Limb (tissue), 2 donors: Measurements from ENCODE around the gene CRABP2.

Experiments
- DNase-seq, 2 donors: peaks; one replicate each; pipeline ENCODE4 v3.0.0-alpha.2; 2016; ENCODE audit errors: extremely low spot score in 2 of 2

The CRABP2 gene

DNA sequence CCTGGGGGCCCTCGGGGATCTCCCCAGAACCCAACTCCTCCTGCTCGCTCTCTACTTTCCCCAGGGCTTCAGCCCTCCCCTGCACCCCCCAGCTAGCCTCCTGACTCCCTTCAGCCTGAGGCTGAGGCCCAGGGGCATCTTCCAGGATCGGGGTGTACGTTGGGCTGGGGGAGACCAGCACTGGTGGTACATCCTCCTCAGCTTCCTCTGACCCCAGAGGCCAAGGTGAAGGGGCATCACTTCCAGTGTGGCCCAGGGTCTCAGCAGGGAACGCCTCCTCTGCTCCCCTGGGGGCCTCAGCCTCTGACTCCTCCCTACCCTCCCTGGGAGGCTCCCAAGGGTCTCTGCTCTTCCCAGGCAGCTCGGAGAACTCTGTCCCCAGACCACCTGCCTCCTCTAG lies 35.0 kb downstream of the CRABP2 start:
- DNase-seq = no peak

GRCh38 chr1:156669794-156670193 lies 35.6 kb downstream of the CRABP2 start:
- DNase-seq = no peak

GRCh38 chr1:156668801-156669637 lies 36.4 kb downstream of the CRABP2 start:
- DNase-seq = peak in 1 of 2 donors; percentile 50

DNA sequence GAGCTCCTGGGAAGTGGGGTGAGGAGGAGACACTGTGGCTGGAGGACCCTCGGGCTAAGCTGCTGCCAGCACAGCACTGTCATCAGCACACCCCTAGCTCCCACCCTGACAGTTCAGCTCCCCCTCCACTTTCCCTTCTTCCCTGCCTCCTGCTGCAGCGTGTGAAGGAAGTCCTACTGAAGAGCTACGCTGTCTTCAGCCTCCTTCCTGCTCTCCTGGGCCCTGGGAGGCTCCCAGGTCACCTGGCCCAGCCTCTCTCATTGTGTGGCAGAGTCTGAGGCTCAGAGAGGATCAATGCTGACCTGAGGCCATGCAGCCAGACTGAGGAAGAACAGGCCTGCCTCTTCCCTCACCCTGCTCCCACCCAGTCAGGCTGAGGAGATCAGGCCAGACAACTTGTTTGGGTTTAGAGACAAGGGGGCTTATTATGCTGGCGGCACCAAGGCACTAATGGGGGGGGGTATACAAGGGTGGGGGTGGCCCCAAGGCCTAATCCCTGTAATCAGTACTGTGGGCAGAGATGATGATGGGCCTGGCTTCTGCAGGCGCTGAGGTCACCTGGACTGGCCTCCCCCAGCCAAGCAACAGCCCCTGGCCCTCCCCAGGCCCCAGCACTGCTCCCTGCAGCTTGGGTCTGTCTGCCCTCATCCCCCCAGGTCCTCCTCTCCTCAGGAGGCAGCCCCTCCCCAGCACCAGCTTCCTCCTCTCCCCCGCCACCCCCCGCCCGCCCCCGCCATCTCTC lies 37.2 kb downstream of the CRABP2 start:
- DNase-seq = peak in 1 of 2 donors; percentile 45

GRCh38 chr1:156667610-156667967 lies 37.8 kb downstream of the CRABP2 start:
- DNase-seq = peak; percentile 76 to 79

DNA sequence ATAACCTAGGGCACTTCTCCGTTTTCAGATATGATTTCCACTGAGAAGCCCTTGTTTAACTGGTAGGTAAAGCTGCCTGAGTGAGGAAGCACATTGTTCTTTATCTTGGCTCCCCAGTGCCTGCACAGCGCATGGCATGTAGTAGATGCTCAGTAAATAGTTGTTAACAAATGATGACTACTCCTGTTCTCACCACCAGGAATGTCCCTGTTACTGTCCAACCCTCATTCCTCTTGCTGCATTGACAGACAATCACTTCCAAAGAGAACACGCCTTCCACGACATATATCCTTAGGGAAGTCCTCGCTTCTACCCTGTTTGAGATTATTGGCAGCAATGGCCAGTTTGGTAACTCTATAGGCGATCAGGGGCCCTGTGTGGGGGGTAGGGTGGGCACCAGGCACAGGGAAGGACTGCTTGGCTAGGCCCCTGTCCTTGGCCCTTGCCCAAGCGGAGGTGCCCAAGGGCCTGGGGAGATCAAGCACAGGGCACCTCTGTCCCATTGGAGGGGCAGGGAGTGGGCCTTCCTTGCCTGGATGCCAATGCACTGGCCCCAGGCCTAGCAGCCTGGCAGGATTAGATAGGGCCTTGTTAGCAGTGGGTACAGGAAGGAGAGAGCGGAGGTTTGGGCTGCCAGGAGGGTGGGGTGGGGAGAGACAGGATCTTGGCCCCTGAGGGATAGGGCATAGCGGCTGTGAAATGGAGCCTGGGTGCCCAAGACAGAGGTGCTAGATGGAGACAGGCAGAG lies 38.3 kb downstream of the CRABP2 start:
- no peak for DNase-seq

DNA sequence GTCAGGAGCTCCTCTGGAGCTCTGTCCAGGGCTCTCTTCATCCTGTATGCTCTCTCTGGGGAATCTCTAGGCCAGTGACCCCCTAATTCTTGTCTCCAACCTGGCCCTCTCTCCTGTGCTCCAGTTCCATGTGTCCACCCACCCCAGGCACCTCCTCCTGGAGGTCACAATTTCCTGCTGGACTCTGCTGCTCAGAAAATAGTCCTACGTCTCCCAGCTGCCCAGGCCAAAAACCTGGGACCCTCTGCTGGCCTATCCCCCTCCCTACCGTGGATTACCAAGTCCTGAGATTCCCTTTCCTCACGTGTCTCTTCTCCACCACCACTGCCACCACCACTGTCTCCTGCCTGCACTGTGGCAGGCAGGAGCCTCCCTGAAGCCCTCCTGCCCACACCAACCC lies 39.8 kb downstream of the CRABP2 start:
- DNase-seq = no peak

DNA sequence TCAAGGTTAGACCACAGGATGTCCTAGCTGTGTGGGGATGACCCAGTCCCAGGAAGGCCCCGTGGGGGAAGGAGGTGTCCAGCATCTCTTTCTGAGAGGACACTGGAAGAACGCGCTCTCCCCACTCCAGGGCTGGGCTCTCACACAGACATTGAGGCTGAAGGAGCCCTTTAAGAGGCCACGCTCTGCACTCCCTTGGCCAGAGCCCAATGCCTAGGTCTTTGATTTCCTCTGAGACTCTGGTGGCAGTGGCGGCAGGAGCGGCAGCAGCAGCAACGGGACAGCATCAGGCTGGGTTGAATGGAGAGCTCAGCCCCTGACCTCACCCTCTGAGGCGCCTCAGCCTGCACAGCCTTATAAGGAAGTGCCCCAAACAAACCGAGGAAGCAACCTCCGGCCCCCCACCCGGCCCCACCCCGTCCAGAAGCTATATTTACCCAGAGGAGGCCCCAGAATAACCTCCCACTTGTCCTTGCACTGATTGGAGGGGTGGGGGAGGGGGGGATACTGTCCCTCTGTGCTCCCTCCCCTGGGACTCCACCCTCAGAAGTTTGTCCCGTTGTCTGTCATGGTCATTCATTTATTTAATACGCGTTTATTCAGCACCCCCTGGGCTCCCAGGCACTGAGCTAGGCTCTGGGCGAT lies 40.5 kb downstream of the CRABP2 start:
- DNase-seq = peak; percentile 51 to 65

DNA sequence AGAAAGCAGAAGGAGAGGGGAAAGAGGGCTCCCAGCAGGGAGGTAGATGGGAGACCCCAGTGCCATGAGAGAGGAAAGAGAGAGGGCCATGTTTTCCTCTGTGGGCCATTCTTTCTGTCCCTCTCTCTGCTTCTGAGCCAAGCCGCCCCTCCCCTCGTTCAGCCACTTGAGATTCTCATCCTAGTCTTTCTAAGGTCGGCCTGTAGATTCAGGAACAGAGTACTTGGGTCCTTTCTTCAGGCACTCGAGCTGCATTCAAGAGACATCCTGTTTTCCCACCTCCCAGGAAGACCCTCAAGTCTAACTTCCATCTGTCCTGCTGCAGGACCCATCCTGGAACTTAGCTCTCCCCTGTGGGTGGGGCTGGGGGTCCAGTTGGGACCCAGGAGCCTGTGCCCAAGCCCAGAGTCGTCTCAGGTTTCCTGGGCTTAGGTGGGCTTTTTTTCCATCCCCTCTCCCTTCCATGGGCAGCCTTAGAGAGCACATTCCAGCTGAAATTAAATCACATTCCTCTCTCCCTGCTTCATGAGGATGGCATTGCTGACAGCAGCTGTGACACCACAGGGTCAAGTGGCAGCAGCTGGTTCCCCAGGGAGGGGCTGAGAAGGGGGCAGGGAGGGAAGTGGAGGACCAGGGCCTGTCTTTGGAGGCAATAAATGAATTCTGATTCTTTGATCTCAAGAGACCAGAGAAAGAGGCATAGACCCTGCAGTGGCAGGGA lies 41.2 kb downstream of the CRABP2 start:
- peak; percentile 51 to 75 for DNase-seq

DNA sequence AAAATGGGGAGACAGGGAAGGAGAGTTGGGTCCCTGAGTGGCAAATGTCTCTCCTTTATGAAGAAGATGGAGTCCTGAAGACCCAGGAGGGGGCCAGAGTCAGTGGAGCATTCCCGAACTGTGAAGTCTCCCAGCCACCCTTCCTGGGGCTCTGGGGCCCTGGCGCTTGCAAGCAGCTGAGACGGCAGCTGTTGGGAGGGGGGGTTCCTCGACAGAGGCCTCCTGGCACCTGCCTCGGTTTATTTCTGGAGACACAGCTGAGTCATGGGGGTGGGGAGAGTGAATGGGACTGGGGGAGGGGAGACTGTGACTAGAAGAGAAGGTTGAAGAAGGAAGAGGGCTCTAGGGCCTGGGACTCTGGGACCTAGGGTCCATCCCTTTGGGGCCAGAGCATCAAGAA lies 42.2 kb downstream of the CRABP2 start:
- peak; percentile 68 to 81 for DNase-seq

DNA sequence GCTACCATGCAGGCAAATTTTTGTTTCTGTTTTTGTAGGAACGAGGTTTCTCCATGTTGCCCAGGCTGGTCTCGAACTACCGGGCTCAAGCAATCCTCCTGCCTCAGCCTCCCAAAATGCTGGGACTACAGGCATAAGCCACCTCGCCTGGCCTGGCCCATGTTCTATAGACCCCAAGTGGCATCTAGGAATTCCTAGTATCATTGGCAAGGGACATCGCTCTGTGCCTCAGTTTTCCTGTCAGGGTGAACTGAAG lies 42.7 kb downstream of the CRABP2 start:
- no peak for DNase-seq

- peak in 1 of 2 donors; percentile 47 for DNase-seq
Measured at GRCh38 chr1:156662005-156662799, 43.2 kb downstream of the CRABP2 start.

GRCh38 chr1:156660752-156661112 lies 44.7 kb downstream of the CRABP2 start:
- no peak for DNase-seq

GRCh38 chr1:156659988-156660751 lies 45.2 kb downstream of the CRABP2 start:
- DNase-seq = peak; percentile 96 to 98

DNA sequence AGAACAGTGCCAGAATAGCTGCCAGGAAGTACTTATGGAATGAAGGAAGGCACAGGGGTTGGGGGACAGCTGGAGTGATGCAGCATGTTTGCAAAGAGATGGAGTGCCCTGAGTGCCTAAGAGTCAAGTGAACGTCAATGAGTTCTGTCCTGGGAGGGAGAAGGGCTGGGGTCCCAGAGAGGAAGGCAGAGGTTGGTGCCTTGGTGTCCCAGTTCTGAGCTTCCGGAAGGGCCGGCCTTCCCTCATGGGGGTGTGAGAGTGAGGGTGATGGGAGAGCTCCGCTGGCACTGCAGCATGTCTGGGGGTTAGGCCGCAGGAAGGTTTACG lies 45.8 kb downstream of the CRABP2 start:
- DNase-seq = no peak

GRCh38 chr1:156658945-156659574 lies 46.3 kb downstream of the CRABP2 start:
- no peak for DNase-seq

DNA sequence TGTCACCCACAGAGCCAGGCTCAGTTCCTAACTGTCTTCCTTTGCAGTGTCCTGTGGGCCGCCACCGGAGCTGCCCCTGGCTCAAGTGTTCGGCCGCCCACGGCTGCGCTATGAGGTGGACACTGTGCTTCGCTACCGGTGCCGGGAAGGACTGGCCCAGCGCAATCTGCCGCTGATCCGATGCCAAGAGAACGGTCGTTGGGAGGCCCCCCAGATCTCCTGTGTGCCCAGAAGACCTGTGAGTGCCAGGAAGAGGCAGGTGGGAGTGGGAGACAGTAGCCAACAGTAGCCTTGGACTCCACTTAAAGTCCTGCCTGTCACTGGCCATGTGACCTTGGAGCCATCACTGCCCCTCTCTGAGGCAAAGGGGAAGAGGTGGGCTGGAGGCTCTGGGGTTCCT lies 46.9 kb downstream of the CRABP2 start:
- DNase-seq = no peak

- DNase-seq = no peak
Measured at GRCh38 chr1:156657741-156658319, 47.6 kb downstream of the CRABP2 start.
